Stimulated activated CD4-positive, alpha-beta T cell treated with anti-CD3 and anti-CD28 coated beads, Interleukin-4, amount 100 ng/mL, for 4 hours (primary cell): Measurements from ENCODE around the gene NR0B2.
"Not testable (repeated sequence)": the region's sequence is repeated elsewhere in the genome, so short reads cannot be mapped to it uniquely, and the experiment has no call there.

Source experiments
- DNase-seq, 2 experiments: peaks; one replicate each; pipeline ENCODE4 v3.0.0-alpha.2; 2020

The NR0B2 gene

DNA sequence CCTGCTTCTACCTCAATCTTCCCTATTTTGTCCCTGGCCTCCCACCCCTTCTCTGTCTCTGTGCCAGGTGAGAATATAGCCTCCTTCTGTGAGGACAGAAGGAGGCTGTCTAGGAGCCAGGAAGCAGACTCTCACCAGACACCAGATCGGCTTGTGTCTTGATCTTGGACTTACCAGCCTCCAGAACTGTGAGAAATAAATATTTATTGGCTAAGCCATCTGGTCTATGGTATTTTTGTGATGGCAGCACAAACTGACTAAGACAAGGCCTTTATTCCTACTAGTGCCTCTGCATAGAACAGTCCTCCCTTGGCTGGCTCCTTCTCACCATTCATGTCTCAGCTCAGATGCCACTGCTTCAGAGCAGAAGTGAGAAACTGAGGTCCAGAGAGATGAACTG, 25.5 kb downstream of the NR0B2 start:
- DNase-seq = no peak

GRCh38 chr1:26887125-26887524, 26.6 kb downstream of the NR0B2 start:
- no peak for DNase-seq

GRCh38 chr1:26882696-26883463, 30.9 kb downstream of the NR0B2 start:
- no peak for DNase-seq

DNA sequence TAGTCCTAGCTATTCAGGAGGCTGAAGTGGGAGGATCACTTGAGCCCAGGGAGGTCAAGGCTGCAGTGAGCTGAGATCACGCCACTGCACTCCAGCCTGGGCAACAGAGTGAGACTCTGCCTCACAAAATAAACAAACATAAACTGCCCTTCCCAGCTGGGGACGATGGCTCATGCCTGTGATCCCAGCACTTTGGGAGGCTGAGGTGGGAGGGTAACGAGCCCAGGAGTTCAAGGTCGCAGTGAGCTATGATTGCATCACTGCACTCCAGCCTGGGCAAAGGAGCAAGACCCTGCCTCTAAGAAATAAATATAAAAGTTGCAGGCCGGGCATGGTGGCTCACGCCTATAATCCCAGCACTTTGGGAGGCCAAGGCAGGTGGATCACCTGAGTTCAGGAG, 32.2 kb downstream of the NR0B2 start:
- not testable (repeated sequence) for DNase-seq

- DNase-seq = no peak
Observed at GRCh38 chr1:26879793-26880192, 34.0 kb downstream of the NR0B2 start.

DNA sequence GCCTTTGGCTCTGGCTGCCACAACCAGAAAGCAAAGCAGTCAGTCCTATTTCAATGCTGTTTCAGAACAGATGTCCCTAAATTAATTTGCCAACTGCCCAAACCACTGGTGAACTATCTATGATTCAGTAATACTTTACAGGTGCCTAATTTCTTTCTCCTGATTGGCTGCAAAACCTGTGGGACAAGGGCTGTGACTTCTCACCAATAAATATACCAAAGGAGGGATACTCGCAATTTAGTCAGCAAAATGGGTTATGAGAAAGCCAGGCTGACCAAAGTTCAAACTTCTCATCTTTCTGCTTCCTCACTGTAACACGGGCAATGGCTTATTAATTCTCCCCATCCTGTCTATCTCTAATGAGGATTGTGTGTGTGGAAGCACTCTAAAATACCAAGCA, 36.4 kb downstream of the NR0B2 start:
- no peak for DNase-seq

DNA sequence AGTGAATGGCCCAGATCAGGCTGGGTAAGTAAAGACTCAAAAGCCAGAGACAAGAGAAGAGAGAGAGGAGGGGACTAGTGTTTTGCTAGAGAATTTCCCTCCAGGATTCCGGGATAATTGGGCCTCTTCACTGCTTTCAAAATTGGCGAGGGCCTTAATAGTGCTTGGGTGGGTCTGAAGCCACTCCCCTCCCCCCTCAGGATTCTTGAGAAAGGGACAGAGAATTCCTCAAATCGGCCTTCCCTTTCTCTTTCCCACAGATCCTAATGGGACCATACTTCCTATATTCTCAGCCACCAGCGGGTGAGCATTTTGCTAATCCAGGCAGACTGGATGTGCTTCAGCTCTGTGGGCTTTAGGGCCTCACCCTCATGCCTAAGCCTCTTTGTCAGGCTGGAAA, 38.9 kb downstream of the NR0B2 start:
- no peak for DNase-seq

DNA sequence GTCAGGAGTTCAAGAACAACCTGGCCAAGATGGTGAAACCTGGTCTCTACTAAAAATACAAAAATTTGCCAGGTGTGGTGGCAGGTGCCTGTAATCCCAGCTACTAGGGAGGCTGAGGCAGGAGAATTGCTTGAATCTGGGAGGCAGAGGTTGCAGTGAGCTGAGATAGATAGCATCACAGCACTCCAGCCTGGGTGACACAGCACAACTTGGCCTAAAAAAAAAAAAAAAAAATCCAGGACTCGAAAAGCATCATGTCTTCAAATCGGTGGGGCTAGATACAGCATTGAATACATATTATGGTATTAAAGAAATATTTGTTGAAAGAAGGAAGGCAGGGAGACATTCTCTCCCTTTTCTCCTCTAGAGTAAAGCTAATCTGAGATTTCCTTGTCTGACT, 40.7 kb downstream of the NR0B2 start:
- not testable (repeated sequence) for DNase-seq

DNA sequence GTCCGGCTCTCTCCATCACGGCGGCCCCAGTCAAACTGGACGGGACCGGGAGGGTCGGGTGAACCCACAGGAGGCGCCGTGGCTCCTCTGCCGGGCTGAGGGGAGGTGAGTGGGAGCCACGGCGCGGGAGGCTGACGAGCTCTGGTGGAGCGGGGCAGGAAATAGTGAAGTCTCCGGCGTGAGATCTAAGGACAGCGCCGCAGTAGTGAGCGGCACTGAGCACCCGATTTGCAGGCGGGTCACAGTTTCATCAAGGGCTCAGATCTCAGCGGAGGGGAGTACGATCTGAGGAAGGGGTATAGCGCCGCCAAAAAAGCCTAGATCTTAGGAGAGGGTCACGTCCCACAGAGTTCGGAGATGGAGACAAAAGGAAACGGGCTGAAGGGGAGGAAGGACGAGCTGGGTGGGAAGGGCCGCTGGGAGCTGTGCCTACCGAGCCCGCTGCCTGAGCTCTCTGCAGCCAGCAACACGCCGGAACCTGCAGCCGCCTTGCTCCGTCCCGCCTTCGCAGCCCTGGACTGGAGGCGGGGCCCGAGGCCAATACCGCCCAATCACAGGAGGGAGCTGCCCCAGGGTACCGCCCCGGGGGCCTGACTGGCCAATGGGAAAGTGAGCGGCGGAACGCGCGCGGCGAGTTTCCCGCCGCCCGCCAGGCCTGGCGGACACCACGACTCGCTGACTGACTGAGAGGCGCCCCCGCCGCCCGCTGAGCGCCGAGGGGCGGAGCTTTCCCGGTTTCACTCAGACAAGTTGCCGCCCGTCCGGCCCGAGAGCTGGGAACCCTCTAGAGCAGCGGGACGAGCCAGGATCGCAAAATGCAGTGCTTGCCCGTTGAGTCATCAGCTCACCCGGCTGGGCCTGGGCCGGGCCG, 48.9 kb downstream of the NR0B2 start:
- DNase-seq = peak; percentile 92

GRCh38 chr1:26863685-26864077, 50.1 kb downstream of the NR0B2 start:
- DNase-seq = no peak

- peak; percentile 32 to 41 for DNase-seq
Observed at GRCh38 chr1:26862781-26863684, 50.7 kb downstream of the NR0B2 start, which contains the start of gene SFN. SFN (plus strand) TSS chr1:26863149; CDS start chr1:26863213, 64 bp downstream.

DNA sequence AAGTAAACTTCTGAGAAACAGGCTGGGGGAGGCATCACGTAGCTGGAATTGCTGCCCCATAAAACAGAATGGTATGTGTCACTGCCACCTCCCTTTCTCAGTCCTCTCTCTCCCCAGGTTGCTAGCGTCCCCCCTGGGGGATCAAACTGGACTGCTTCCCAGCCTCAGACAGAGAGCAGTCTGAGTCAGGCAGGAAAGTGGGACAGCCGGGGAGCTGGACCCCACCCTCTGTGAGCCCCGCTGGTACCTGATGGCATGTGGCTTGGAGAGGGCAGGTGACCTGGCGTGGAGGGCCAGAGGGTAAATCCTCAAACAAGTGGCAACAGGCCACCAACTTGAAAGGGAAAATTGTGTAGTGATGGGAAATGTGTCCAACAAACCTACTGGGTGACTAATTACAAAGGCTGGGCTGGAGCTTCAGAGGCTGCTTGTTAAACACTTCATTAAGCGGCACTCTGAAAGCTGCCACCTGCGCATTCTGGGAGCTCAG, 51.8 kb downstream of the NR0B2 start:
- DNase-seq = no peak
